Measurements from ENCODE around the gene GSX1.
"Not testable (repeated sequence)": the region's sequence is repeated elsewhere in the genome, so short reads cannot be mapped to it uniquely, and the experiment has no call there.

- not testable (repeated sequence) for TF ChIP-seq POLR2A (IDR thresholded peaks at IDR 0.05; ENCODE audit: low read length); GATA1 (IDR thresholded peaks at IDR 0.05; ENCODE audit: low read depth, low read length)
These were observed 44.1 kb upstream of the GSX1 start for GRCh38 chr13:27748143-27748542.

All from erythroblast (primary cell).